NCI-H146 treated with DMSO at 0.1 percent for 48 hours (cell line): ENCODE data around the gene PLCB1.

ENCODE experiments used
- DNase-seq: peaks from one replicate; lab custom pipeline; 2025; ENCODE audit not compliant: unreplicated experiment; lab: John Stamatoyannopoulos, UW

The PLCB1 gene

DNA sequence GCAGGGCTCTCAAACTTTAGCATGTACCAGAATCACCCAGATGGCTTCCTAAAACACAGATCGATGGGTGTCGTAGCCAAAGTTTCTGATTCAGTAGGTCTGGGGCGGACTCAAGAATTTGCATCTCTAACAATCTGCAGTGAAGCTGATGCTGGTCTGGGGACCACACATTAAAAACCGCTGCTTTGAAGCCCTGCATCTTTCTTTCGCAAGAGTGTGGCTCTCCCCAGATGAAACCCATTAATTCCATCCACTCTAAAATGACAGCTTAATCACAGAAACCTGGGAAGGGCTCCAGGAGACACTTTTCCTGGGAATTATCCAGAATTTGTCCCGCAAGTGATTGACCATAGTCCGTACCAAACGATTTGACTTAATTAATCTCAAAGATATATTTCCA, 617.0 kb downstream of the PLCB1 start:
- no peak for DNase-seq

GRCh38 chr20:8749986-8750385, 617.9 kb downstream of the PLCB1 start:
- DNase-seq = no peak

- peak; percentile 96 for DNase-seq
Measured at GRCh38 chr20:8755340-8756118, 623.5 kb downstream of the PLCB1 start.

DNA sequence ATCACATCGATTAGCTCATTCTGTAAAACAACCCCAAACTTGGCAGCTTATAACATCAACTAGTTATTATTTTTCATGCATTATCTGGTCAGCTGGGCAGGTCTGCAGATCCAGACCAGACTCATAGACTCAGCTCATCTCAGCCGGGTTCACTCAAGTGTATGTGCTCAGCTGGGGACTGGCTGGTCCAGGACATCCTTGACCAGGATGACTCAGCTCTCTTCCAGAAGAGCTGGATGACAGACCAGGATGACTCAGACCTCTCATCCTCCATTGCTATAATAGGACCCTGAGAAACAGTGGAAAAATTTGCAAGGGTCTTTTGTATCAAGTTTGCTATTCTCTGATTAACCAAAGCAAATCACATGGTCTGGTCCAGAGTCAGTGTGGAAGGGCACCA, 624.3 kb downstream of the PLCB1 start:
- peak; percentile 49 for DNase-seq

GRCh38 chr20:8757146-8757545, 625.1 kb downstream of the PLCB1 start:
- no peak for DNase-seq

- no peak for DNase-seq
Measured at GRCh38 chr20:8764344-8764962, 632.4 kb downstream of the PLCB1 start.

- DNase-seq = peak; percentile 44
Measured at GRCh38 chr20:8766868-8767390, 634.9 kb downstream of the PLCB1 start.

- DNase-seq = no peak
Measured at GRCh38 chr20:8774412-8774811, 642.3 kb downstream of the PLCB1 start.

GRCh38 chr20:8777911-8778310, 645.8 kb downstream of the PLCB1 start:
- DNase-seq = no peak

DNA sequence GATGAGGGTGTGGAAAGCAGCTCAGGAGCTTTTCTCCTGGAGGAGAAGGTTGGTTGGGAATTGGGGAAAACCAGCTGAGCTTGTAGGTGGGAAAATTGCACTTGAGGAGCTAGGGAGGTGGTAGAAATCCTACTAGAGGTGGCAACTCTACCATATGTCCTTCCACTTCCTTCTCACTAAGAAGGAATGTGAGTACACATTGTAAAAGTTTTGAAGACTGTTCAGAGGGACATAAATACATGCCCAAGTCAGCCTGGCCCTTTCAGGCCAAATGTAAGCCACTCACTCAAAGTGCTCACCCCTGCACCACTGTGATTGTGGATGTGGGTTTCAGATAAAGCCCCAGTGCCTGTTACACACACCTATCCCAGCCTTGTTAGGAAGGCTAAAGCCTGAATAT, 646.3 kb downstream of the PLCB1 start:
- no peak for DNase-seq

DNA sequence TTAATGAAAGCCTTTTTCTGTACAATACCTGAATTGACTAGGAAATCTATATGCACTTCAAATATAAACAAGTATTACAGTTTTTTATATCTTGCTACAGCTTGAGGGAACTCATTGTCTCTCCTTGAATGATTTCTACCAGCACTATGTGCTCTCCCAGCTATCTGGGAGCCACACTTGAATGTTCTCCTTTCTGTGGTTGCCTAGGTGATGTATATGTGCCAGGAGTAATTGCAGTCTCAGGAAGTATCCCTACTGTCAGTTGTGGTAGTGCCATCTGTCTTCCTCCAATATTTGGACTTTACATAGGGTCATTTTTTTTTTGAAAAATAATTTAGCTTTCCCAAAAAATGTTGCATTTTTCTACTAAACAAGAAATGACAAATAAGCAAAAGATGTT, 648.8 kb downstream of the PLCB1 start:
- peak; percentile 78 for DNase-seq

GRCh38 chr20:8782804-8783203, 650.7 kb downstream of the PLCB1 start:
- DNase-seq = no peak

DNA sequence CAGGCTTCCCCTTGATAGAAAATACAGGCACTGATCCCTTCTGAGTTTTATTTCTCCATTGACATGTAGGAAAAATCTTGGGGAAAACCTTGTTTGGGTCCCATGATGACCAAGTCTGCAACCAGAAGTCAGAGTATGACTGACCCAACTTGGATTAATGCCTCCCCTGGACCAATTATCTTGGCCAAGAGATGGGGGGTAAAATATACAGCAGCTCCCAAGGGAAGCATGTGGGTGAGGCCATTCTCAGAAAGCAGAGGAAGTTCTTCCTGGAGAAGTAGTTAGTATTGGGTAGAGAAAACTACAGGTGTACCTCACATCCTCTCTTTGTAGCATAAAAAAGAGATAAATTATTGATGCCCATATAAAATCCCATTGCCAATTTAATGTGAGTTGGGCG, 651.7 kb downstream of the PLCB1 start:
- no peak for DNase-seq

GRCh38 chr20:8786383-8786782, 654.3 kb downstream of the PLCB1 start:
- no peak for DNase-seq

- no peak for DNase-seq
Measured at GRCh38 chr20:8787090-8787489, 655.0 kb downstream of the PLCB1 start.

DNA sequence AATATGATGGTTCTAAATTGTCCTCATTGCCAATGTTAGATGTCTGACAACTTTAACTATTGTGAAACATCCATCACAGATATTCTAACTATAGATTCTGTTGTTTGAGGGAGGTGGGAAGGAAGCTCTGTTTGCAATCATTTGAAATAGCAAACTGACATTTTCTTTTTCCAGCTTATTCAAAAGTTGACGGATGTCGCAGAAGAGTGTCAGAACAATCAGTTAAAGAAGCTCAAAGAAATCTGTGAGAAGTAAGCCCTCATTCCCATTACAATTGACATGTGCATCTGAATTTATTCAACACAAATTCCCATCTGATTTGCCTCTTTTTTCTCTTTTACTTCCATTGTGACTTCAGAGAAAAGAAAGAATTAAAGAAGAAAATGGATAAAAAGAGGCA, 656.2 kb downstream of the PLCB1 start:
- no peak for DNase-seq

GRCh38 chr20:8788831-8789230, 656.8 kb downstream of the PLCB1 start:
- DNase-seq = no peak

DNA sequence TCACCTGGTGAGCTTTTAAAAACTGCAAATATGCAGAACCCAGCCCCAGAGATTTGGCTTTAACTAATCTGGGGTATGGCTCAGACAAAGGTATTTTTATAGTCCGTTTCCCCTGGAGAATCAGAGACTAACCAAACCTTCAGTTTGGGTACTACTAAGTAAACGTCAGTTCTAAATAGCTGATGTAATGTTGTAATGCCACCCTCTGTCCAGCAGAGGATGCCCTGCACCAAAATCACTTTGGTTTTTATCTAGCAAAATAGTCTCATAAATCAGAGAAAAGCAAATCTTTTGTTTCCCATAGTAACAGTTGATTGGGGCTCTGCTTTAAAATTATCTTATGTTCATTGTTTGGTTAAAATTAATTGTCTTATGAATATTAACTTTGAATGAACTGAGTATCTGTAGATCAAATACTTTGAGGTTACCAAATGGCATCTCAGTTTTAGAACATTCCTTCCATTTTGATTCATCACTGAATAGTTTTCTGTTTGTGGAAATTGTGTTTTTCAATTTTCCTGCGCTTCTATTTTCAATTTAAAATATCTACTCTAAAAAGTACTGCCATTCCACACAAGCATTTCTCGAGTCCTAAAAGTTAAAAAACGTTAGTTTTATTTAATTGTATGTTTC, 658.5 kb downstream of the PLCB1 start:
- DNase-seq = peak; percentile 16

DNA sequence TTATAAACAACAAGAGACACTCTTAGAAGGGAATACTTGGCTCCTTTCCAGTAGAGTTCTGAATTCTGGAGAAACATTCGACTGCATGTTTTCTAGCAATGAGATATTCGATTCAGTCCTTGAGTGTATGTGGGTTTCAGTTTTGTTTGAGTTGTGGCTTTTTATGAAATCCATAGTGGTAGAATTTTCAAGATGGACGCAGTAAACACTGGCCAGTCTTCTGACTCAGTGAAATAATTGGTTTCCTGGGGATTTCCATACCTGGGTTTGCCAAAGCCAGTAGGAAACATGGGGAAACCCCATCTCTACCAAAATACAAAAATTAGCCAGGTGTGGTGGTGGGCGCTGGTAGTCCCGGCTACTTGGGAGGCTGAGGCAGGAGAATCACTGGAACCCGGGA, 663.3 kb downstream of the PLCB1 start:
- no peak for DNase-seq

DNA sequence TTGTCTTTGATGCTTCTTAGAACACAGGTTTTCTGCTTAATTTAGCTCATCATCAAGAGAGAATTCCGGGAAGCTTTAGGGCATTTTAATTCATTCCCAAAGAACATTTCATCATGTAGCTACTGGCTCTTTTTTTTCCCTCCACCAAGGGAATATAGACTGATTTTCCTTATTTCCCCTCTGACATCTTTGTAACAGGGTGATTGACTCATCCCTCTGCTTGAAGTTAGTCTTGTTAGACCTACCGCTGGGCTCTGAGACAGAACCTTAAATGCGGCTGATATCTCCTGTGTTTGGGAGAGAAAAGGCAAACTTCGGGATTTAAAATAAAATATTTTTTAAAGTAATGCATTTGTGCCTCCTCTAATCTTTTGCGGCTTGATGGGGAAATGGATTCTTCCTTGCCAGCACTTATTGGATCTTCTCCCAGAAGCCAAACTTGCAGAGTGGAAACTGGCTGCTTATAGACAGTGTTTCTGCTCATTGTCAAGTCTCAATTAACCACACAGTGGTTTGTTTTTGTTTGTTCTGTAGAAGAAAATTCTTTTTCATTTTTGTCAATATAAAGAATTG, 664.1 kb downstream of the PLCB1 start:
- DNase-seq = no peak

DNA sequence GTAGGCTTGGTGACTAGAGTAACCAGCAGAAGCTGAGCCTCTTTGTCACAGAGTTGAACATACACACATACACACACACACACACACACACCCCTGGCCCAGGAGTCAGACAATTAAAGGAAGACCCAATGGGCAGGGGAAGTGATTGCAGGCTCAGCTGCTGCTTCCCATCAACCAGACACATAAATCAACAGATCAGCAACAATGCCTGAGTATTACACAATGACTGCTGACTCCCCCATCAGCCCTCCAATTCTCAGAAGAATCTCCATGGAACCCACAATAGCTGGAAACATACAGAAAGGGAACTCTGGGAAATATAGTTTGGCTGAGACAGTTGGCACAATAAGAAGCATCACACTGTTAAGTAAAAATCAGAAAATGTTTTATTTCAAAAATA, 666.4 kb downstream of the PLCB1 start:
- no peak for DNase-seq

DNA sequence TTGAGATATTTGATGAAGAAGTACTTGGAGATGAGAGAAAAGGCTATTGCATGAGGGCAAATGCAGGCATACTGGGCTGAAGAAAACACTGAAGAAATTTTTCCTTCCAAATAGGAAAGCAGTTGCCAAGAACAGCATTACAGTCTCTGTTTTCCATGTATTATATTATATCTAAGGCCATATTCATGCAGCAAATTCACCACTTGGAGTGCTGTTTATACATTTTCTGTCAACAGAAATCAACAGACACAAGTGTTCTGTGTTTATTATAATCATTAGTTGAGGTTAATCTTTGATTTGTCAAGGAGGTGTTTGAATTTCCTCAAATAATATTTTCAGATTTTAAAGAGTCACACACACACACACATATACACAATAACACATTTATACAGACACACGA, 668.0 kb downstream of the PLCB1 start:
- DNase-seq = no peak
